ENCODE data around the gene XRCC5.

- TF ChIP-seq CTCF (IDR thresholded peaks at IDR 0.05) (no peak), POLR2A (IDR thresholded peaks at IDR 0.05) (no peak)
Measured at GRCh38 chr2:216126943-216127342, 17.8 kb downstream of the XRCC5 start.
